Tibial nerve (tissue), 4 donors: ENCODE results near the gene PDXP. TPM values are rescaled to one million over a fixed set of nuclear protein-coding genes. Genes with fewer than 3 reads are reported as not detected.

Source experiments
- DNase-seq, 2 donors: peaks; one replicate each; pipeline ENCODE4 v3.0.0-alpha.2; 2019; ENCODE audit warnings: low spot score in 2 of 2
- H3K27ac ChIP-seq, 4 donors: fragments of 200-600 bp; sonication (generic) in 3 of 4; one replicate each; pipeline ENCODE4 v1.5.1; 2017 to 2019; ENCODE audit warnings: mild to moderate bottlenecking in 1 of 4
- H3K27me3 ChIP-seq, 2 donors: fragments of 200-600 bp; sonication (generic) in 1 of 2; one replicate each; pipeline versions ENCODE4 v1.5.1 to v1.6.0; 2017 to 2019
- H3K36me3 ChIP-seq, 3 donors: fragments of 200-600 bp; sonication (generic); one replicate each; pipeline ENCODE4 v1.5.1; 2018 to 2019
- H3K4me1 ChIP-seq, 4 donors: fragments of 200-600 bp; sonication (generic) in 3 of 4; one replicate each; pipeline ENCODE4 v1.5.1; 2017 to 2019
- H3K4me3 ChIP-seq, 4 donors: fragments of 200-600 bp; sonication (generic) in 3 of 4; one replicate each; pipeline ENCODE4 v1.5.1; 2017 to 2019; ENCODE audit warnings: mild to moderate bottlenecking in 1 of 4, moderate library complexity in 1 of 4
- H3K9me3 ChIP-seq, 4 donors: fragments of 200-600 bp; sonication (generic) in 3 of 4; one replicate each; pipeline ENCODE4 v1.5.1; 2017 to 2019
- CTCF ChIP-seq, 5 experiments: fragments of 200-600 bp in 3 of 5; fragments of 450-650 bp in 2 of 5; sonication (generic) in 3 of 5; IDR thresholded peaks; one replicate each; pipeline ENCODE4 v1.5.1; 2016 to 2019; ENCODE audit warnings: antibody characterized with exemption in 5 of 5, mild to moderate bottlenecking in 3 of 5, moderate library complexity in 2 of 5
- EP300 ChIP-seq, 2 donors: sonication (generic); formaldehyde crosslinking; IDR thresholded peaks; one replicate each; pipeline ENCODE4 v1.6.1; 2017; ENCODE audit warnings: antibody characterized with exemption in 2 of 2, mild to moderate bottlenecking in 1 of 2
- POLR2A ChIP-seq, 2 donors: fragments of 450-650 bp; IDR thresholded peaks; one replicate each; pipeline ENCODE4 v1.6.1; 2017; ENCODE audit warnings: antibody characterized with exemption in 2 of 2, mild to moderate bottlenecking in 2 of 2, moderate library complexity in 2 of 2
- WGBS, 2 donors: methylation state at CpG; one replicate each; pipeline ENCODE4 v1.1.5; 2018; 5-methylcytosine and 5-hydroxymethylcytosine counted together
- total RNA-seq, 4 donors: library from RNA; depleted of rRNA; stranded (reverse); fragments of >200 nt; gene quantifications; one replicate each; pipeline ENCODE4 v1.1.0, GENCODE V29; 2016

Gene PDXP
- total RNA-seq, 4 donors from 2014 or later = 14.7 to 19.7 (median 16.2) TPM

GRCh38 chr22:37640591-37641560 lies 17.6 kb upstream of the PDXP start:
- Histone ChIP-seq H3K4me1 (peaks cover 0 to 60% (median 42%) of the 10 kb centered on the region in 4 donors), H3K4me3 (peak overlapping the region; percentile 33 to 71 (median 54)), H3K27ac (peak overlapping the region in 2 of 4 donors; percentile 50 to 87), H3K9me3 (no peaks in the 10 kb centered on the region), H3K27me3 (no peaks in the 10 kb centered on the region), H3K36me3 (peaks cover 0 to 6% (median 0%) of the 10 kb centered on the region in 3 donors)
- DNase-seq = no peak
- TF ChIP-seq POLR2A (IDR thresholded peaks at IDR 0.05) (no peak), EP300 (IDR thresholded peaks at IDR 0.05) (no peak), CTCF (IDR thresholded peaks at IDR 0.05) (no peak)
- WGBS, 2 donors = 65 to 69% methylated on average over 13 to 19 of the region's 24 CpGs

GRCh38 chr22:37641561-37641949 lies 17.0 kb upstream of the PDXP start:
- no peak for DNase-seq
- Histone ChIP-seq H3K36me3 (peaks cover 0 to 6% (median 0%) of the 10 kb centered on the region in 3 donors), H3K4me1 (peaks cover 0 to 55% (median 41%) of the 10 kb centered on the region in 4 donors), H3K9me3 (no peaks in the 10 kb centered on the region), H3K4me3 (no peak overlapping the region), H3K27me3 (no peaks in the 10 kb centered on the region), H3K27ac (peak overlapping the region in 1 of 4 donors; percentile 87)
- 92% methylated on average over 5 of the region's 5 CpGs for WGBS, 2 donors
- TF ChIP-seq CTCF (IDR thresholded peaks at IDR 0.05) (no peak), EP300 (IDR thresholded peaks at IDR 0.05) (no peak), POLR2A (IDR thresholded peaks at IDR 0.05) (no peak)

- H3K27ac ChIP-seq = peak overlapping the region in 3 of 4 donors; percentile 18 to 87 (median 45)
- peaks cover 0 to 46% (median 28%) of the 10 kb centered on the region in 4 donors for H3K4me1 ChIP-seq
- H3K27me3 ChIP-seq = no peaks in the 10 kb centered on the region
- peaks cover 0 to 18% (median 0%) of the 10 kb centered on the region in 3 donors for H3K36me3 ChIP-seq
- DNase-seq = peak; percentile 86 to 96
- no peaks in the 10 kb centered on the region for H3K9me3 ChIP-seq
- H3K4me3 ChIP-seq = no peak overlapping the region
- WGBS, 2 donors = 37 to 42% methylated on average over 5 to 9 of the region's 9 CpGs
- TF ChIP-seq CTCF (IDR thresholded peaks at IDR 0.05) (peak; percentile 85 to 96 (median 93)), POLR2A (IDR thresholded peaks at IDR 0.05) (no peak), EP300 (IDR thresholded peaks at IDR 0.05) (no peak)
Measured at GRCh38 chr22:37643225-37643847, 15.2 kb upstream of the PDXP start.

- Histone ChIP-seq H3K27me3 (no peaks in the 10 kb centered on the region), H3K36me3 (peaks cover 0 to 46% (median 15%) of the 10 kb centered on the region in 3 donors), H3K27ac (no peak overlapping the region), H3K9me3 (no peaks in the 10 kb centered on the region), H3K4me1 (peaks cover 0 to 13% (median 4%) of the 10 kb centered on the region in 4 donors), H3K4me3 (no peak overlapping the region)
- TF ChIP-seq POLR2A (IDR thresholded peaks at IDR 0.05) = no peak
- WGBS, 2 donors = 93 to 96% methylated on average over 9 of the region's 9 CpGs
- no peak for DNase-seq
Measured at GRCh38 chr22:37647317-37647716, 11.2 kb upstream of the PDXP start.

- Histone ChIP-seq H3K36me3 (peaks cover 0 to 50% (median 16%) of the 10 kb centered on the region in 3 donors), H3K27ac (no peak overlapping the region), H3K4me1 (peaks cover 0 to 10% (median 4%) of the 10 kb centered on the region in 4 donors), H3K4me3 (no peak overlapping the region), H3K9me3 (no peaks in the 10 kb centered on the region), H3K27me3 (no peaks in the 10 kb centered on the region)
- TF ChIP-seq CTCF (IDR thresholded peaks at IDR 0.05) = no peak
- TF ChIP-seq EP300 (IDR thresholded peaks at IDR 0.05) = no peak
- TF ChIP-seq POLR2A (IDR thresholded peaks at IDR 0.05) = no peak
- no peak for DNase-seq
- WGBS, 2 donors = 76 to 81% methylated on average over 9 of the region's 9 CpGs
Measured at GRCh38 chr22:37647928-37648327, 10.6 kb upstream of the PDXP start.
